Measurements from ENCODE around the gene ARSK.

- TF ChIP-seq ZNF768 (CRISPR knock-in tag; IDR thresholded peaks at IDR 0.05) (no peak), ZFP36L2 (CRISPR knock-in tag; IDR thresholded peaks at IDR 0.05) (no peak), BRF2 (CRISPR knock-in tag; IDR thresholded peaks at IDR 0.05) (no peak), MZF1 (CRISPR knock-in tag; IDR thresholded peaks at IDR 0.05; ENCODE audit: borderline replicate concordance) (no peak), ISL2 (CRISPR knock-in tag; IDR thresholded peaks at IDR 0.05) (no peak), CTCF (CRISPR knock-in tag; IDR thresholded peaks at IDR 0.05) (no peak), KLF13 (CRISPR knock-in tag; IDR thresholded peaks at IDR 0.05) (no peak)
Measured at GRCh38 chr5:95624368-95624767, 69.5 kb downstream of the ARSK start.

Data from HepG2 (cell line).